HG02884 (cell line): ENCODE measurements around the gene ABCC8.

Experiments used
- ATAC-seq: cut with Tn5 transposase; IDR thresholded peaks from one replicate; pipeline ENCODE4 v1.9.1; 2021; ENCODE audit warnings: mild to moderate bottlenecking, moderate library complexity; ENCODE audit not compliant: unreplicated experiment

ABCC8 gene

GRCh38 chr11:17506314-17506713, 29.7 kb upstream of the ABCC8 start:
- no peak for ATAC-seq

- ATAC-seq = no peak
Measured at GRCh38 chr11:17505146-17505545, 28.5 kb upstream of the ABCC8 start.

GRCh38 chr11:17504330-17505107, 27.9 kb upstream of the ABCC8 start:
- ATAC-seq = peak; percentile 47

GRCh38 chr11:17502630-17503029, 26.0 kb upstream of the ABCC8 start:
- ATAC-seq = no peak

- no peak for ATAC-seq
Measured at GRCh38 chr11:17500673-17501072, 24.0 kb upstream of the ABCC8 start.

GRCh38 chr11:17498475-17498874, 21.8 kb upstream of the ABCC8 start:
- ATAC-seq = no peak

- ATAC-seq = no peak
Measured at GRCh38 chr11:17498058-17498457, 21.4 kb upstream of the ABCC8 start.

- no peak for ATAC-seq
Measured at GRCh38 chr11:17496406-17496805, 19.8 kb upstream of the ABCC8 start.

GRCh38 chr11:17494019-17494418, 17.4 kb upstream of the ABCC8 start:
- no peak for ATAC-seq

GRCh38 chr11:17490938-17491337, 14.3 kb upstream of the ABCC8 start:
- no peak for ATAC-seq

- no peak for ATAC-seq
Measured at GRCh38 chr11:17490232-17490631, 13.6 kb upstream of the ABCC8 start.

GRCh38 chr11:17489751-17490150, 13.1 kb upstream of the ABCC8 start:
- no peak for ATAC-seq

GRCh38 chr11:17488563-17488962, 11.9 kb upstream of the ABCC8 start:
- no peak for ATAC-seq

GRCh38 chr11:17486646-17487045, 10.0 kb upstream of the ABCC8 start:
- no peak for ATAC-seq

- no peak for ATAC-seq
Measured at GRCh38 chr11:17483505-17483904, 6.9 kb upstream of the ABCC8 start.

- no peak for ATAC-seq
Measured at GRCh38 chr11:17481905-17482304, 5.3 kb upstream of the ABCC8 start.

GRCh38 chr11:17479284-17480214, 2.9 kb upstream of the ABCC8 start:
- ATAC-seq = no peak

- no peak for ATAC-seq
Measured at GRCh38 chr11:17478070-17478469, 1.4 kb upstream of the ABCC8 start.

- ATAC-seq = no peak
Measured at GRCh38 chr11:17477361-17477760, 716 bp upstream of the ABCC8 start.

- no peak for ATAC-seq
Measured at GRCh38 chr11:17477084-17477333, 364 bp upstream of the ABCC8 start.

- no peak for ATAC-seq
Measured at GRCh38 chr11:17475666-17476316, 854 bp downstream of the ABCC8 start.
